NCI-H128 (cell line): ENCODE data around the gene SCAF4.
A peak's percentile ranks its signal among the peaks of the same experiment; 100 is the strongest.
"Not testable (repeated sequence)": the region's sequence is repeated elsewhere in the genome, so short reads cannot be mapped to it uniquely, and the experiment has no call there.

Experiments
- DNase-seq: peaks from one replicate; lab custom pipeline; 2025; ENCODE audit not compliant: unreplicated experiment; lab: John Stamatoyannopoulos, UW

SCAF4 gene, protein sequence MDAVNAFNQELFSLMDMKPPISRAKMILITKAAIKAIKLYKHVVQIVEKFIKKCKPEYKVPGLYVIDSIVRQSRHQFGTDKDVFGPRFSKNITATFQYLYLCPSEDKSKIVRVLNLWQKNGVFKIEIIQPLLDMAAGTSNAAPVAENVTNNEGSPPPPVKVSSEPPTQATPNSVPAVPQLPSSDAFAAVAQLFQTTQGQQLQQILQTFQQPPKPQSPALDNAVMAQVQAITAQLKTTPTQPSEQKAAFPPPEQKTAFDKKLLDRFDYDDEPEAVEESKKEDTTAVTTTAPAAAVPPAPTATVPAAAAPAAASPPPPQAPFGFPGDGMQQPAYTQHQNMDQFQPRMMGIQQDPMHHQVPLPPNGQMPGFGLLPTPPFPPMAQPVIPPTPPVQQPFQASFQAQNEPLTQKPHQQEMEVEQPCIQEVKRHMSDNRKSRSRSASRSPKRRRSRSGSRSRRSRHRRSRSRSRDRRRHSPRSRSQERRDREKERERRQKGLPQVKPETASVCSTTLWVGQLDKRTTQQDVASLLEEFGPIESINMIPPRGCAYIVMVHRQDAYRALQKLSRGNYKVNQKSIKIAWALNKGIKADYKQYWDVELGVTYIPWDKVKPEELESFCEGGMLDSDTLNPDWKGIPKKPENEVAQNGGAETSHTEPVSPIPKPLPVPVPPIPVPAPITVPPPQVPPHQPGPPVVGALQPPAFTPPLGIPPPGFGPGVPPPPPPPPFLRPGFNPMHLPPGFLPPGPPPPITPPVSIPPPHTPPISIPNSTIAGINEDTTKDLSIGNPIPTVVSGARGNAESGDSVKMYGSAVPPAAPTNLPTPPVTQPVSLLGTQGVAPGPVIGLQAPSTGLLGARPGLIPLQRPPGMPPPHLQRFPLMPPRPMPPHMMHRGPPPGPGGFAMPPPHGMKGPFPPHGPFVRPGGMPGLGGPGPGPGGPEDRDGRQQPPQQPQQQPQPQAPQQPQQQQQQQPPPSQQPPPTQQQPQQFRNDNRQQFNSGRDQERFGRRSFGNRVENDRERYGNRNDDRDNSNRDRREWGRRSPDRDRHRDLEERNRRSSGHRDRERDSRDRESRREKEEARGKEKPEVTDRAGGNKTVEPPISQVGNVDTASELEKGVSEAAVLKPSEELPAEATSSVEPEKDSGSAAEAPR

DNA sequence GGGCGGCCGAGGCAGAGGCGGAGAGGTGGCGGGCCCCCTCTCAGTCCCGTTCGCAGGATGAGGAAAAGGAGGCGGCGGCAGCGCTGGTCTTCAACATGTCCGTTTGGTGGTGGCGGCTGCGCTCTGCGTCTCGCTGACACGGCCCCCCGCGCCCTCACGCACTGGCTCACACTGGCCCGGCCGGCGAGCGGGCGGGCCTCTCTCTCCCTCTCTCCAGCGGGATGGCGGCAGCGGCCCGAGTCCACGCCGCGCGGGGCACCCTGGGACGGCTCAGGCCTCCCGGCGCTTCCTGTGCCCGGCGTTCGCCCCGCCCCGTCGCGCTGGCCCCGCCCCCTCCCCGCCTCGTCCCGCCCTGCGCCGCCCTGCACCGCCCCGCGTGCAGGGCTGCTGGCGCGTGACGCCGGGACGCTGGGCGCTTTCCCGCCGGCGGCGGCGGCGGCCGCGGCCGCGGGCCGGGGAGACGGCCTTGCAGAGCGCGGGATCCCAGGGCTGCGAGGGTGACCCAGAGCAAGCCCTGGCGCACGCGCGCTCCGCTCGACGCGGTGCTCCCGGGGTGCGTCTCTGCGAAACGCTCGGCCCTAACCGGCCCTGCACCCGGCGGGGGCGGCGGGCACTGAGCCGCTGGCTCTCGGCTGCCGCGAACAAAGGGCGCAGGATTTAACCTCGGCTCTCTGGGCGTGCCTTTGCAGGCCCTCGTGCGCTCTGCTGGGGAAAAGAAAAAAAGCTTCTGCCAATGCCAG lies at the start of gene SCAF4:
Gene SCAF4 (minus strand): TSS at position 262 of the 740 bp plus-strand sequence. CDS start 426 bp downstream, outside the sequence.
- DNase-seq, result peak; percentile 82

DNA sequence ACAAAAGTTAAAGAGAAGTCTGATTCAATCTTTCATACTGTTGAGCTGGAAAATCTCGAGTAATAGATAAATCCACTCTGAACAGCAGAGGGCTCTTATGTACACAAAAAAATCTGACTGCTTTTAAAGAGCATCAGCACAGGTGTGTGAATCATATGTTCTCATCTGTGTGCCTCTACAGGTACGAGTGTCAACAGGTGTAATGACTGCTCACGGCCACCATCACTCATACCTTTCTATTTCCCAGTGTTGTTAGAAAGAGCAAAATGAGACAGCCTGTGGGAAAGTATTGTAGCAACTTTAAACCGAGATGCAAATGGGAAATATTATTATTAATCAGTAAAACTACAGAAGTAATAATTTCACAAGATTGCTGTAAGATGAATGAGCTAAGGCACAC lies 49.0 kb upstream of the SCAF4 start:
- DNase-seq, result peak; percentile 15

DNA sequence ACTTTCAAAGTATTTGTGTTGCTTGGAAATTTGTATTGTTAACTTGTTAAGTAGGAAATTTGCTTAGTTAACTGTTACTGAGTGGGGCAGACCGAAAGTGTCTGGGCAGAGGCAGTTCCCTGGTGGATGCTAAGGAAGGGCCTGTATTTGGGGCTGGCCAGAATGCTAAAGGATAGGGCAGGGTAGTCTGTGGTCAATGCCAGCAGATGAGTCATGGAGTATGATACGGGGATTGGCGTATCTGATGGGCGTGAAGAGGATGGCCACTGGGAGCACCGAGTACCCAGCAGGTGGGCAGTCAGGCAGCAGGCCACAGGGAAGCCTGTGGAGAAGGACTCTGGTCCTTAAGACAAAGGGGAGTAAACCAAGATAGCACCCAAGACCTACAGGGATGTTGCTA lies 46.6 kb upstream of the SCAF4 start:
- no peak for DNase-seq

DNA sequence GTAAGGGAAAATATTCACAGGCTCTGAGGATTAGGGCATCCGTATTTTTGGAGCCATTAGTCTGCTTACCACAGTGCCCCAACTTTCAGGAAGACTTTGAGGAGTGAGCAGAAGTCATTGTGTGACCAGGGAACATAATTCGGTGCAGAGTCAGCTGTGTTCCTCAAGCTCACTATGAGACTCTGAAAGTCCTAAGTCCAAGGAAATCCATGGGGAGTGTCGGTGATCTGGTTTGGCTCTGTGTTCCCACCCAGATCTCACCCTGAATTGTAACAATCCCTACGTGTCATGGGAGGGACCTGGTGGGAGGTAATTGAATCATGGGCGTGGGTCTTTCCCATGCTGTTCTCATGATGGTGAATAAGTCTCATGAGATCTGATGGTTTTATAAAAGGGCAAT lies 45.9 kb upstream of the SCAF4 start:
- no peak for DNase-seq

DNA sequence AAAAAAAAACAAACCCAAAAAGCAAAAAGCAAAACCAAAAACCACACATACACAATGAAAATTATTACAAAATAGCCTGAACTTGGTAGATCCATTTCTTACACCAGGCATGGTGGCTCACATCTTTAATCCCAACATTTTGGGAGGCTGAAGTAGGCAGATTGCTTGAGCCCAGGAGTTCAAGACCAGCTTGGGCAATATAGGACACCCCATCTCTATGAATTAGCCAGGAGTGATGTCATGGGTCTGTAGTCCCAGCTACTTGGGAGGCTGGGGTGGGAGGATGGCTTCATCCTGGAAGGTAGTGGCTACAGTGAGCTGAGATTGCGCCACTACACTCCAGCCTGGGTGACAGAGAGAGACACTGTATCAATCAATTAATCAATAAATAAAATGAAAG lies 42.1 kb upstream of the SCAF4 start:
- no peak for DNase-seq

DNA sequence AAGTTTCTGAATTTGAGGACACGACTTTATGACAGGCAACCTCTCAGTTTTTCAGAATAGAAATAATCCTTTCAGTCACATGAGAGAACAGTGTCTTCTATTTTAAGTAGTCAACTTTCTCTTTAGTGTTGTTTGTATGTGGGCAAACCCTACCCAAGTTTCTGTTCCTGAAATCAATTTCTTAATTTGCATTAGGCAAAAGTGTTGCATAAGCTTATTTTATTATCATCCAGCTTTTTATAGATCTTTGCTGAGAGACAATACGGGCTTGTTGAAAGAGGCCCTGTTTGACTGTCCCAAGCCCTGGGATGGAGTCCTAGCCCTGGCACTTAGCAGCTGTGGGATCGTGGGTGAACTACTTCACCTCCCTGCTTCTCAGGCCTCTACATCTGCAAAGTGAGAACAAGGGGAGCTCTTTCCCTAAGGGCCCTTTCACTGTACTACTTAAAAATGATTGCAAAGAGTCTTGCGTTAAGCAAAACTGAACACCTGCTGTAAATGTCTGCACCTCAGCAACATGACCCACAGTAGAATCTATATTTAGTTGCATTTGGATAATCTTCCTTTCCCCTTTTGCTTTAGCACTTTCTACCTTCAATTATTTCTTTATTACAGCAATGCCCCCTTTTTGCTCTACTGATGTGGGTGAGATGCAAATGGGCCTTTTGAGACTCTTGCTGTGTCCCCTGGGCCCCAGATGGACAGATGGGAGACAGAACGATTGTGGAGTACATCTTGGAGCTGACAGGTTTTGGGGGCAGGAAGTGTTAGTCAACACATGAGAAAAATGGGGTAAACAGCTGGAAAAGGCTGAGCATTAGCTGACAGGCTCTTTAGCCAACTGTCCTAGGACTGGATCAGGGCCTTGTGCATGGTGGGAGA lies 41.0 kb upstream of the SCAF4 start:
- DNase-seq, result no peak

DNA sequence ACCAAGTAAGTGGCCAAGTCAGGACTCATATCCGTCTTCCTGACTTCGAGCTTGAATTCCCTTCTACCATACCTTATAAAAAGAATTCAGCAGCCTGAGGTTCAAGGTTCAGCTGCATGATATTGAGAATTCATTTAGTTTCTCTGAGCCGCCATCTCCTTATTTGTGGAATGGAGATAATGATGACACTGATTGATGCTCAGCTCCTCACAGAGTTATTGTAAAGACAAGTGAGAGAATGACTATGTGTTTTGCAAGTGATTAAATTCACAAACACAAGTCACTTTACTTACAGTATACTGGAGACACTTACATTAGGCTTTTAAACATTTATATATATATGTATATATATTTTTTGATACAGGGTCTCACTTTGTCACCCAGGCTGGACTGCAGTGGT lies 39.8 kb upstream of the SCAF4 start:
- no peak for DNase-seq

DNA sequence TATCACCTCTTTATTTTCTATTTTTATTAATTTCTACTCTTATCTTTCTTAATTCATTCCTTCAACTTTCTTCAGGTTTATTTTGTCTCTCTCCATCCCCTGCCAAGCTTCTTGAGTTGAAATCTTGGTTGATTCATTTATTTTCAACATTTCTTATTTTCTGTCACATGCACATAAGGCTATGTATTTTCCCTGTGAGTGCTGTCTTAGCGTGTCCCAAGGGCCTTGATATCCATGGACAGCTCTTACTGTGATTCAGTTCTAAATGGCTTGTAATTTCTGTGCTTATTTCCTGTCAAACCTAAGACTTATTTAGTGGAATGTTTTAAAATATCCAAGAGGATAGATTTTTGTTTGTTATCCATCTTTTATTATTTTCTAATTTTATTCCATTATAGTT lies 36.8 kb upstream of the SCAF4 start:
- no peak for DNase-seq

DNA sequence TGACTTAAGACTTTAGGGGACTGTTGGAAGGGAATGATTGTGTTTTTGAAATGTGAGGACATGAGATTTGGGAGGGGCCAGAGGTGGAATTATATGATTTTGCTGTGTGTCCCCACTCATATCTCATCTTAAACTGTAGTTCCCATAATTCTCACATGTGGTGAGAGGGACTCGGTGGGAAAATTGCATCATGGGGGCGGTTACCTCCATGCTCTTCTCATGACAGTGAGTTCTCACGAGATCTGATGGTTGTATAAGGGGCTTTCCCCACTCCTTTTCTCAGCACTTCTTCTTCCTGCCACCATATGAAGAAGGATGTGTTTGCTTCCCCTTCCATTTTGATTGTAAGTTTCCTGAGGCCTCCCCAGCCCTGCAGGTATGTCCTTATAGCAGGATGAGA lies 35.0 kb upstream of the SCAF4 start:
- no peak for DNase-seq

DNA sequence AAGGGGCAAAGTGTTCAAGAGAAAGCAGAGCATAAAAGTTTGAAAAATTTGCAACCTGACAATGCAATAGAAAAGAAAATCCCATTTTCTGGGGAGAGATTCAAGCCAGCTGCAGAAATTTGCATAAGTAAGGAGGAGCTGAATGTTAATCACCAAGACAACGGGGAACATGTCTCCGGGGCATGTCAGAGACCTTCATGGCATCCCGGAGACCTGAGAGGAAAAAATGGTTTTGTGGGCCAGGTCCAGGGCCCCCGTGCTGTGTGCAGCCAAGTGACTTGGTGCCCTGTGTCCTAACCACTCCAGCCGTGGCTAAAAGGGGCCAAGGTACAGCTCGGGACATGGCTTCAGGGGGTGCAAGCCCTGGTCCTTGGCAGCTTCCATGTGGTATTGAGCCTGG lies 33.9 kb upstream of the SCAF4 start:
- DNase-seq, result not testable (repeated sequence)

DNA sequence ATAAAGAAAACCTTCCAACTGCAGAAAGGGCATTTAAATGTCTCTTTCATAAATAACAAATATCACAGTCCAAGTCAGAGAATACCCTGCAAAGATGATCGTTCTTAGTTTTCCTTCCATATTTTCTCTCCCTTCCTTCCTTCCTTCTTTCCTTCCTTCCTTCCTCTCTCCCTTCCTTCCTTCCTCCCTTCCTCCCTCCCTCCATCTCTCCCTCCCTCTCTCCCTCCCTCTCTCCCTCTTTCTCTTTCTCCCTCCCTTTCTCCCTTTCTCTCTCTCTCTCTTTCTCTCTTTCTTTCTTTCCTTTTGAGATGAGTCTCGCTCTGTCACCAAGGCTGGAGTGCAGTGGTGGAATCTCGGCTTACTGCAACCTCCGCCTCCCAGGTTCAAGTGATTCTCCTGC lies 29.0 kb upstream of the SCAF4 start:
- no peak for DNase-seq

DNA sequence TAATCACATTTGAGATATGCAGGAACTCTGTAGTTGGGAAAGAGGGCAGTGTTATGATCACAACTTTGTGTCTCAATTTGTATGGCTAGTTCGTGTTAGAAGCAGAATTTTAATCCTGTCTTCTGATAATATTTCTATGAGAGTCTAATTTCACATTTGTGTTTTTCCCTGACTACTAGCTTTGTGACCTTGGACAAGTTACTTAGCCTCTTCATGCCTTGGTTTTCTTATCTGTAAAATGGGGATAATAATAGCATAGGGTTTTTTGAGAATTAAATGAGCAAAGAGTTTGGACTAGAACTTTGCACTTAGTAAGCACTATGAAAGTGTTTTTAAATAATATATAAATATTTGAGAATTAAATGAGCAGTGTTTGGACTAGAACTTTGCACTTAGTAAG lies 24.9 kb upstream of the SCAF4 start:
- DNase-seq, result no peak

DNA sequence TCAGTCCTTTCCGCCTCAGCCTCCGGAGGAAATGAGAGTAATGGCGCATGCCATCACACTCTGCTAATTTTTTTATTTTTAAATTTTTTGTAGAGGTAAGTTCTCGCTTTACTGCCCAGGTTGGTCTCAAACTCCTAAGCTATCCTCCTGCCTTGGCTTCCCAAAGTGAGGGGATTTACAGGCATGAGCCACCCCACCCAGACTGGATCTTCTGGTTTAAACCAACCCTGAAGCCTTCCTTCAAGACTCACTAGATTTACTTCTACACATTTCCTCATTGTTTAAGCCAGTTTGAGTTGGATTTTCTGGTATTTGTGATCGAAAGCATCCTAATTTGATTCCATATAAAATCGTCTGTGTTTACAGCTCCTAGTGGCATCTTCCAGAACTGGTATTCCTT lies 23.1 kb upstream of the SCAF4 start:
- no peak for DNase-seq

DNA sequence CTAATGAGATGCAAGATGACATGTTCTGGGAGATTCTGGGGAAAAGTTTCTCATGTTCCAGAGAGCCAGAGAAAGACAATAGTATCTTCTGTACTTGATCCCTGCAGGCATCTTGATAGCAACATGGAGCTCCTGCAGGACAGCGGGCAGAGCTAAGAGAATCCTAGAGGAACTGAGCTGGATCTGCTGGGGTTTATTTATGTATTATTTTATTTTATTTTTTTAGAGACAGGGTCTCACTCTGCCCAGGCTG lies 22.7 kb upstream of the SCAF4 start:
- no peak for DNase-seq

DNA sequence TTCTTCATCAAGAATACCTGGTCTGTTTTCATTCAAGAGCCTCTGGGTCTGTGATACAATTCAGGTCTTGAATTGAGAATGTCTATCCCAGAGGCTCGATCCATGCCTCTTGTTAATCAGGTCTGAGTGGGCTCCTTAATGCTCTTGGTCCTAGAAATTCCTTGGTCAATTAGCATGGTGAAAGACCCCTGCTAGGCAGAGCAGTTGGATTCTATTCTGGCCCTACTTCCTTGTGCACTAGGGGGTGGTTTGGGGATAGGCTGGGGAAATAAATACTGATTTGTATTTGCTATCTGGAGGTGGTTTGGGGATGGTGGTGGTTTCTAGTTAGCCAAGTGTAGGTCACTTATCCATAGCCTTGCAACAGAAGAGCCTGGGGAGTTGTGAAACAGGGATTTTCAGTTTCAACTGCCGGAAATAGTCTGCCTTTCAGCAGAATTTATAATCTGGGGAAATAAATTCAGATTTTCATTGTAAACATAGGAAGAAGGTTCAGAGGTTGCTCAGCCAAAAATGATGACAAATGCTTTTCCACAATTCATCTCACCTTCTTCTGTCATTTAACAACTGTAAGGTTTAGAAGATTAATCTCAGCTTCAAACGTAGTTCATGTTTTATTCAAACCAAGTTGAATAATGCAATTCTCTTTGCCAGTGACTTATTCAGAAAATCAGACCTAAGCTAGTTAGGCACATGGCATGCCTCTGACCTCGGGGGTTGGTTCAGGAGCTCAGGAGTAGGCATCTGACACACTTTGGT lies 22.2 kb upstream of the SCAF4 start:
- DNase-seq, result no peak

DNA sequence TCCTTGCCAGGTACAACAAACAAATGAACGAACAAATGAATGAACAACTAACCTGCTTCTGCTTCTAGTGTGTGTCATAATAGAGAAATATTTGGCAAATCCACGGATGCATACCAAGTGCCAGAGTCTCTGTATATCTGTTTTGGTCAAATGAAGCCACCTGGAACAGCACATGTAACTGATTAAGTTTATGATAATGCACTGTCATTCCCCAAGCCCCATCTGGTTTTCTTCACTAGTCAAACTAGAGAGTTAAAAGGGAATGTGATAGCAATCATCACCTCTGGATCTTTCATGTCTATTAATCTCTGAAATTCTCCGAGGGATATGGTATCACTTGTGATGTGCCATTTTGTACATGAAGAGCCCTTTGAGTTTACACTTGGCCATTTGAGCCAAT lies 21.0 kb upstream of the SCAF4 start:
- DNase-seq, result no peak

DNA sequence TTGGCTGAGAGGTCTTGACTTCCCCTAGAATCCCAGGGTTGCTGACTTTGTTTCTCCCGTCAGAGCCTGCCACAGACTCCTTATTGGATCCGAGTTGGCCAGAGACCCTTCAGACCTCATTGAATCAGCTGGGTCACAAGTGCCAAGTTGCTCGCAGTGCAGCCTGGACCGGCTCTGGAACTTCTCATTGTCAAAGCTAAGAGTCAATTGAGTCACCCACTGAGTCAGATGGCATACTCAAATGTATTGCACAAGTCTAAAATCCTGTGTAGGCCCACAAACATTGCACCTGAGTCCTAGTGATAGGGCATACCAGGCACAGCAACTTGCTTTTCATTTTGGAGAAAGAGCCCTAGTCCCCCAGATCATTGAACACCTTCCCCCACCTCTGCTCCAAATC lies 20.4 kb upstream of the SCAF4 start:
- no peak for DNase-seq

DNA sequence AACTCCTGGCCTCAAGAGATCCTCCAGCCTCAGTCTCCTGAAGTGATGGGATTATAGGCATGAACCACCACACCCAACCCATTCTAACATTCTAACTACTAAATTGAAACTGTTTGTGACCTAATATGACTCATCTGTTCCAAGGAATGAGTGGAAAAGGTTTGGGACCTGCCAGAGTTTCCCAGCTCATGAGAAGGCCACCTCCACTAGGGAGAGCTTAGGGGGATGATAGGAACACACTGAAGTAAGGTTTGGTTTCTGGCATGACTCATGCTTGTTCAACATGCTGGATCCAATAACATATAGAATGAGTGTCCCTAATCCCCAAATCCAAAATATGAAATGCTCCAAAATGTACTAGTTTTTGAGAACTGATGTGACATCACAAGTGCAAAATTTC lies 18.9 kb upstream of the SCAF4 start:
- no peak for DNase-seq

DNA sequence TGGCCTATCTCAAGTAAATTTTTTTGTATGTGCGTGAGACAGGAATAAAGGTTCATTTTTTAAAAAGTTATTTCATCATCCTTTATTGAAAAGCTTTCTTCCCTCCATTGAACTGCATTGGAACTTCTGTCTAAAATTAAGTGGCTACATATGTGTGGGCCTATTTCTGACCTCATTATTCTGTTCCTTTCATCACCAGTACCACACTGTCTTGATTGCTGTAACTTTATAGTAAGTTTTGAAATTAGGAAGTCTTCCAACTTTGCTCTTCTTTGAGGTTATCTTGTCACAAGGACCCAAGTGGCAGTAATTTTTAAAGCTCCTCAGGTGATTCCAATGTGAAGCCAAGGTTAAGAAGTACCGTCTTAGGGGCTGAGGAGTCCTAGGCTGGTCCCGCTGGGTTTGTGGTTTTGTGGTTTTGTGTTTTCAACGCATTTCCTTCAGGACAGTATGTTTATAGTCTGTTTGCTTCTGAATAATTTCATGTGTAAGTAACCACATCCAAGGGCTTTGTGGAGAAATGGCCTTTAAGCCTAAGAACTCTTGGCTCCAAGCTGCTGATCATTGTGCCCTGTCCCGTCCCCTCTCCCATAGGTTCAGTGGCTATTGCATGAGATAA lies 12.4 kb upstream of the SCAF4 start:
- no peak for DNase-seq
